Myocyte (in vitro differentiated cells): ENCODE data around the gene AMPD2. TPM values are rescaled to one million over a fixed set of nuclear protein-coding genes. Genes with fewer than 3 reads are reported as not detected.
A peak's percentile ranks its signal among the peaks of the same experiment; 100 is the strongest.
"Not testable (repeated sequence)": the region's sequence is repeated elsewhere in the genome, so short reads cannot be mapped to it uniquely, and the experiment has no call there.

Experiments
- DNase-seq: peaks from one replicate; pipeline ENCODE4 v3.0.0-alpha.2; 2012; ENCODE audit warnings: low read depth
- microRNA counts: library from miRNA; unstranded; fragments of <30 nt; microRNA quantifications from one replicate; lab custom pipeline; 2016
- total RNA-seq: library from RNA; depleted of rRNA; stranded (reverse); fragments of >200 nt; gene quantifications from 2 replicates; pipeline ENCODE4 v1.2.3, GENCODE V29; 2014

AMPD2 gene
- total RNA-seq, 1 donor from 2014 or later: 54.9 TPM

- peak; percentile 54 for DNase-seq
Observed at GRCh38 chr1:109676683-109677381, 57.2 kb downstream of the AMPD2 start.

GRCh38 chr1:109677459-109677858 lies 57.8 kb downstream of the AMPD2 start:
- DNase-seq: no peak

- not testable (repeated sequence) for DNase-seq
Observed at GRCh38 chr1:109678637-109679036, 59.0 kb downstream of the AMPD2 start.

MicroRNAs encoded within 50 kb of the gene (microRNA counts, 767-probe panel; counts per million panel counts)
- microRNA hsa-miR-197-3p (lab: Ali Mortazavi, UCI): not detected

Other genes starting within 250 kb of the AMPD2 start
- gene SORT1, start 221.9 kb upstream of the AMPD2 start, total RNA-seq: 61.8 and 69.7 TPM in 2 replicates
- gene PSMA5, start 193.4 kb upstream of the AMPD2 start, total RNA-seq: 58.4 and 72.8 TPM in 2 replicates
- gene SYPL2, start 153.3 kb upstream of the AMPD2 start, total RNA-seq: 14.7 and 15.8 TPM in 2 replicates
- gene ATXN7L2, start 135.9 kb upstream of the AMPD2 start, total RNA-seq: 6.1 and 6.7 TPM in 2 replicates
- 3.9 and 6.1 TPM in 2 replicates for gene CYB561D1, start 125.7 kb upstream of the AMPD2 start, total RNA-seq
- gene AMIGO1, start 110.1 kb upstream of the AMPD2 start, total RNA-seq: 0.37 and 0.42 TPM in 2 replicates
- gene GPR61, start 80.0 kb upstream of the AMPD2 start, total RNA-seq: 0.13 and 0.21 TPM in 2 replicates
- gene GNAI3, start 71.2 kb upstream of the AMPD2 start, total RNA-seq: 6.0 and 6.6 TPM in 2 replicates
- gene GNAT2, start 221 bp upstream of the AMPD2 start, total RNA-seq: 0.13 TPM in 1 of 2 replicates, not detected in the other
- 5.5 and 5.8 TPM in 2 replicates for gene GSTM4, start 36.3 kb downstream of the AMPD2 start, total RNA-seq
- 22.6 and 28.5 TPM in 2 replicates for gene GSTM2, start 48.2 kb downstream of the AMPD2 start, total RNA-seq
- 0.48 and 0.83 TPM in 2 replicates for gene GSTM1, start 68.0 kb downstream of the AMPD2 start, total RNA-seq
- not detected in 2 replicates for gene GSTM5, start 92.4 kb downstream of the AMPD2 start, total RNA-seq
- gene GSTM3, start 121.2 kb downstream of the AMPD2 start, total RNA-seq: 11.5 and 20.6 TPM in 2 replicates
- gene EPS8L3, start 144.1 kb downstream of the AMPD2 start, total RNA-seq: not detected in 2 replicates